K562 (cell line): ENCODE results near the gene PARD3. TPM values are rescaled to one million over a fixed set of nuclear protein-coding genes. Genes with fewer than 3 reads are reported as not detected.

Source experiments
- ATAC-seq: fragments of 200-7000 bp; cut with Tn5 transposase; 3 replicates; pipeline ENCODE4 v1.9.1; 2020; ENCODE audit warnings: moderate library complexity
- BruUV-seq: library from RNA; stranded (reverse); fragments of 400-500 nt; replicated peaks from 2 replicates; lab custom pipeline; 2021; lab: Mats Ljungman, UMichigan
- CTCF ChIA-PET: fragments of 300-600 bp; formaldehyde crosslinking; extraction: SDS; loops from one replicate; lab custom pipeline; 2021; ENCODE audit warnings: low intra/inter-chr PET ratio; lab: Yijun Ruan, JAX
- POLR2A ChIA-PET: fragments of 300-600, 350-650 bp; sonication (Branson Sonifier 250); formaldehyde crosslinking; extraction: SDS; loops from one replicate; lab custom pipeline; 2021; ENCODE audit warnings: antibody characterized with exemption, inconsistent platforms; lab: Yijun Ruan, JAX
- DNase-seq, 4 experiments: peaks; one replicate each; pipeline versions ENCODE4 v3.0.0 to v3.0.0-alpha.2; 2011 to 2018; ENCODE audit warnings: low spot score in 3 of 4, mixed read lengths in 3 of 4; ENCODE audit errors: extremely low read depth in 1 of 4
- FAIRE-seq: peaks from 2 replicates; lab custom pipeline; 2011; peaks lifted over from hg19 to GRCh38; lab: Jason Lieb, UNC
- H2AFZ ChIP-seq: 2 replicates; pipeline ENCODE4 v1.6.0; 2011; ENCODE audit warnings: low read depth, low read length, control low read depth, inconsistent platforms
- H3K27ac ChIP-seq: fragments of 200-600 bp; 3 replicates; pipeline ENCODE4 v1.8.0; 2011; ENCODE audit warnings: low read depth, mild to moderate bottlenecking, control low read depth, inconsistent platforms, low read length, moderate library complexity, mixed read lengths; ENCODE audit errors: extremely low read depth
- H3K27me3 ChIP-seq, 2 experiments: fragments of 300-600 bp in 1 of 2; 2 replicates in 1 of 2; 3 replicates in 1 of 2; pipeline versions ENCODE4 v1.6.0 to v1.8.0; 2011; ENCODE audit warnings: inconsistent platforms in 2 of 2, low read length in 2 of 2, mild to moderate bottlenecking in 1 of 2, mixed read lengths in 1 of 2, moderate library complexity in 1 of 2; ENCODE audit not compliant: control insufficient read depth in 2 of 2, insufficient read depth in 2 of 2
- H3K36me3 ChIP-seq: fragments of 300-600 bp; 3 replicates; pipeline ENCODE4 v1.8.0; 2011; ENCODE audit warnings: mild to moderate bottlenecking, low read length, inconsistent platforms; ENCODE audit not compliant: control insufficient read depth, insufficient read depth
- H3K4me1 ChIP-seq, 2 experiments: fragments of 200-600 bp in 1 of 2; replicated peaks in 1 of 2; 2 replicates in 1 of 2; 3 replicates in 1 of 2; pipeline versions ENCODE4 v1.5.1 to v1.8.0; 2011; ENCODE audit warnings: inconsistent platforms in 2 of 2, low read length in 2 of 2, mild to moderate bottlenecking in 1 of 2, mixed read lengths in 1 of 2, moderate library complexity in 1 of 2; ENCODE audit not compliant: control insufficient read depth in 2 of 2, insufficient read depth in 2 of 2
- H3K4me2 ChIP-seq: 2 replicates; pipeline ENCODE4 v1.6.1; 2011; ENCODE audit warnings: low read length, control low read depth, inconsistent platforms, mixed read lengths; ENCODE audit not compliant: insufficient read depth
- H3K4me3 ChIP-seq: fragments of 200-600 bp; sonication (generic), shearing (Covaris generic); 2 replicates; pipeline ENCODE4 v1.5.1; 2016; ENCODE audit warnings: control low read depth, inconsistent platforms
- H3K79me2 ChIP-seq: fragments of 200-600 bp; 3 replicates; pipeline ENCODE4 v1.8.0; 2011; ENCODE audit warnings: low read length, inconsistent platforms; ENCODE audit not compliant: control insufficient read depth, insufficient read depth
- H3K9ac ChIP-seq, 2 experiments: 2 replicates each; pipeline versions ENCODE4 v1.6.0 to v1.6.1; 2011; ENCODE audit warnings: low read depth in 2 of 2, low read length in 2 of 2, control low read depth in 1 of 2, inconsistent platforms in 1 of 2, mild to moderate bottlenecking in 1 of 2, mixed read lengths in 1 of 2; ENCODE audit not compliant: insufficient read depth in 1 of 2
- H3K9me1 ChIP-seq: one replicate; pipeline ENCODE4 v1.6.0; 2011; ENCODE audit warnings: inconsistent platforms, mild to moderate bottlenecking, low read length, moderate library complexity; ENCODE audit not compliant: control insufficient read depth, insufficient read depth
- H3K9me3 ChIP-seq: replicated peaks from 2 replicates; pipeline ENCODE4 v1.5.1; 2011; ENCODE audit warnings: low read depth, low read length, inconsistent platforms; ENCODE audit not compliant: control insufficient read depth, insufficient read depth
- H4K20me1 ChIP-seq: replicated peaks from 2 replicates; pipeline ENCODE4 v1.6.1; 2011; ENCODE audit warnings: low read length, inconsistent platforms, mixed read lengths; ENCODE audit not compliant: control insufficient read depth, insufficient read depth
- CTCF ChIP-seq, 3 experiments: IDR thresholded peaks in 2 of 3; conservative IDR thresholded peaks in 1 of 3; 2 replicates each; pipeline ENCODE4 v1.5.1; 2011 to 2012; ENCODE audit warnings: low read length in 3 of 3, mild to moderate bottlenecking in 3 of 3, control low read depth in 2 of 3, improper control_type of control experiment in 1 of 3, inconsistent platforms in 1 of 3, low read depth in 1 of 3, mixed read lengths in 1 of 3, moderate library complexity in 1 of 3; ENCODE audit not compliant: insufficient read depth in 2 of 3
- RAD21 ChIP-seq, 2 experiments: fragments of 250-450 bp in 1 of 2; fragments of 450-650 bp in 1 of 2; sonication (Bioruptor Pico) in 1 of 2; formaldehyde crosslinking in 1 of 2; IDR thresholded peaks in 1 of 2; conservative IDR thresholded peaks in 1 of 2; 2 replicates each; pipeline versions ENCODE4 v1.4.0 to v1.8.0; 2020 to 2022; ENCODE audit warnings: mild to moderate bottlenecking in 2 of 2, moderate library complexity in 1 of 2
- RB1 ChIP-seq: fragments of 450-650 bp; IDR thresholded peaks from 2 replicates; pipeline ENCODE4 v1.6.1; 2017; ENCODE audit warnings: low read depth, mild to moderate bottlenecking
- WGBS: fragments of 100-300 bp; shearing (Covaris generic); methylation state at CpG from one replicate; pipeline ENCODE4 v1.1.6; 2016; ENCODE audit warnings: low coverage, mixed read lengths; ENCODE audit not compliant: insufficient coverage; ENCODE audit errors: missing lambda C conversion rate; 5-methylcytosine and 5-hydroxymethylcytosine counted together
- in situ Hi-C: fragments of 300-500 bp; cut with MboI; formaldehyde crosslinking; loops from 4 replicates; pipeline ENCODE4 v1.15.0; 2018; ENCODE audit warnings: inconsistent platforms, mixed read lengths
- intact Hi-C: fragments of 100-400 bp; cut with micrococcal nuclease; formaldehyde crosslinking; loops from 2 replicates; pipeline ENCODE4 v1.14.2; 2022
- polyA plus RNA-seq, 8 experiments: library from polyadenylated mRNA; depleted of rRNA in 4 of 8; stranded (reverse) in 5 of 8; unstranded in 3 of 8; fragments of >200 nt; fragmentation: Nextera tagmentation in 2 of 8; fragmentation: Illumina TruSeq in 1 of 8; extraction: Ambion mirVana in 2 of 8; extraction: Trizol in 1 of 8; gene quantifications; 2 replicates each; pipeline versions ENCODE4 v1.2.1 to v1.2.3, GENCODE V29; 2011 to 2014; ENCODE audit warnings: inconsistent platforms in 1 of 8, missing spikeins in 1 of 8
- total RNA-seq, 7 experiments: library from RNA; depleted of rRNA in 6 of 7; stranded (reverse); fragments of >200 nt in 6 of 7; fragmentation: Illumina TruSeq in 2 of 7; extraction: Trizol in 2 of 7; gene quantifications; 2 replicates each; pipeline versions ENCODE4 v1.2.1 to v1.2.3, GENCODE V29; 2011 to 2021; ENCODE audit warnings: low replicate concordance in 1 of 7

PARD3 gene
- total and polyA plus RNA-seq, 9 of the 15 experiments (the other 6 are each of a cell fraction or from before 2014, with no cell fraction given): 2.7 to 11.7 (median 7.7) TPM

GRCh38 chr10:34826221-34826620 lies 11.1 kb upstream of the PARD3 start:
- Histone ChIP-seq H3K4me2 (no peak overlapping the region), H3K9me1 (no peaks in the 10 kb centered on the region), H3K9ac (no peak overlapping the region), H3K4me1 (no peaks in the 10 kb centered on the region), H3K27ac (no peak overlapping the region), H3K27me3 (peaks cover 0 to 5% of the 10 kb centered on the region in 2 experiments; a peak in 4 of 5 replicates), H3K9me3 (no peaks in the 10 kb centered on the region), H3K4me3 (no peak overlapping the region), H3K79me2 (no peaks in the 10 kb centered on the region), H4K20me1 (no peaks in the 10 kb centered on the region), H2AFZ (no peak overlapping the region), H3K36me3 (no peaks in the 10 kb centered on the region)
- ChIA-PET CTCF (no interaction called here), POLR2A (interaction anchor here (0.6 kb wide), 1 partner anchor 92 kb away, joined by 3 read pairs; no protein-coding TSS in a partner anchor)
- intact Hi-C loops: no loop called here
- in situ Hi-C loops: no loop called here
- 0% methylated on average over 6 of the region's 6 CpGs for WGBS
- TF ChIP-seq RB1: no peak
- 0 out of 4 replicates have a peak, but pooled peaks of 1 of the 2 experiments have one; percentile 2 for TF ChIP-seq RAD21 (CRISPR knock-in tag; conservative IDR thresholded peaks at IDR 0.05 in 1 of 2, IDR thresholded peaks at IDR 0.05 in 1 of 2)
- peak; percentile 9 to 21 (median 20); a peak in 1 of 6 replicates for TF ChIP-seq CTCF (IDR thresholded peaks at IDR 0.05 in 2 of 3, conservative IDR thresholded peaks at IDR 0.05 in 1 of 3; ENCODE audit: insufficient read depth in 2 of 3, low read depth in 1 of 3, low read length in 3 of 3)
- ATAC-seq: peak; percentile 85
- no peak for FAIRE-seq
- no peak for DNase-seq
- BruUV-seq: no TSS peak
